ENCODE measurements around the gene ATF7IP.
"Not testable (repeated sequence)": the region's sequence is repeated elsewhere in the genome, so short reads cannot be mapped to it uniquely, and the experiment has no call there.

Gene ATF7IP

DNA sequence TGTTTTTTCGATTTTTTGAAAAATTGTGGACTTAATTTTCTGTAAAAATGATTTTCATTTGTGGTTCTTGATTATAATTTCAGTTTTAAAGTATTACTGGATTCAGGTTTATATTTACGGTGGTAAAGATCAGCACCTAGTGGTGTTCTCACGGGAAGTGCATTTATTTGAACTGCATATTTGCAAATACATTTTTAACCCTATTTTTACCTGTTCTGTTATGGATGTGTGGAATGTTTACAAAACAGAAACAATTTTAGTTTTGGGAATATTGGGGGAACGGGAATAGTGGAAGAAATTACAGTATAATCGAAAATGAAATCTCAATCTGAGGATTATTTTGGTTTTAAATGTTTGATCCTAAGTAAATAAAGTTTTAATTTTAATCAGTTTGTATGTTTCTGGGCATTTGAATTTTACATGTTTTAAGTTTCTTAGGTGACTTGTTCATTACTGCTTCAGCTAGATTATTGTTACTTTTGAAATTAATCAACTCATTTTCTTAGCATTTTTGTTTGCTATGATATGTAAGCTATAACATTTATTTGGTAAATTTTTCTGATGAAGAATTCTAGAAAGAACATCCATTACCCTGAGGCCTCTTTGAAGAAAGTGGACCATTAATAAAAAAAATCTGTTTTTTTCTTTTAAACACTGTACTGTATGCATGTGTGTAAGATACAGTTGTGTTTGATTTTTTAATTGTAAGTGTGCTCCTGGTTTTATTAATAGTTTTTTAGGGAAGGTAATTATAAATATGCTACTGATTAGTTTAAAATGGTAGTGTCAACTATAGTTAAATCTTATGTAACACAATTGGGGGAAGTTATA, 942 bp downstream of the ATF7IP start:
- no peak for DNase-seq (ENCODE audit: low read depth, low spot score)
- H3K27ac ChIP-seq: peak overlapping the region; percentile 92

DNA sequence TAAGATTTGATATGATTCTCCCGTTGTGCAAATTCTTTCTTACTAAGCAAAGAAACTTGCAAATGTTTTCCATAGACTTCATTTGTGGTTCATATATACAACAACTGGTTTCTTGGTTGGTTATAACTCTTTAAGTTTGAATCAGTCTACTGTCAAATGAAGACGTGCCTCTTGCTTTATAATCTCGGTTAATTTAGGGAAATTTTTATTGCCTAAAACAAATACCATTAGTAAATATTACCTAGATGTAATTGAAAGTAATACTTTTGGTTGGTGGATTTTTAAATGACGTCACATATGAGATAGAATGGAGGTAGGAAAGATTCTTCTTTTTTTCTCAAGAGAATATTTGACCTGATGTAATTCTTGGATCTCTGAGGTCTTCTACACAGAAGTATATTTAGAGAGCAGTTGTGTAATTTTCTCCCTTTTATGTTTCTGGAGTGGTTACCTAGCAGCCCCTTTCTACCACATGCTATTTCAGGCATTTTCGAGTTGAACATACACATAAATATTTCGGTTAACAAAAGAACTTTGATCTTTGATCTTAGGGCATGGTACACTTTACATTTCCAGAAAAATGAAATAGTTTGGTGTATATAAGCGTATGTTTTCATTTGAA, 1.7 kb downstream of the ATF7IP start:
- peak overlapping the region; percentile 92 for H3K27ac ChIP-seq
- DNase-seq (ENCODE audit: low read depth, low spot score): no peak

DNA sequence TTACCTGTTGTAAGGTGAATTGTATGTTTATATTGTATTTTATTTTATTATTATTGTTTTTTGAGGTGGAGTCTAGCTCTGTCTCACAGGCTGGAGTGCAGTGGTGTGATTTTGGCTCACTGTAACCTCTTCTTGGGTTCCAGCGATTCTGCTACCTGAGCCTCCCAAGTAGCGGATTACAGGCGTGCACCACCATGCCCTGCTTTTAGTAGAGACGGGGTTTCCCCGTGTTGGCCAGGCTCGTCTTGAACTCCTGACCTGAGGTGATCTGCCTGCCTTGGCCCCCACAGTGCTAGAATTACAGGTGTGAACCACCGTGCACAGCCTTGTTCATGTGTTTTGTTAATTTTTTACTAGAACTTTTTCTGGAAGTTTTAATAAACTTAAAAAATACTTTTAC, 3.8 kb downstream of the ATF7IP start:
- no peak for DNase-seq (ENCODE audit: low read depth, low spot score)
- H3K27ac ChIP-seq: no peak overlapping the region

DNA sequence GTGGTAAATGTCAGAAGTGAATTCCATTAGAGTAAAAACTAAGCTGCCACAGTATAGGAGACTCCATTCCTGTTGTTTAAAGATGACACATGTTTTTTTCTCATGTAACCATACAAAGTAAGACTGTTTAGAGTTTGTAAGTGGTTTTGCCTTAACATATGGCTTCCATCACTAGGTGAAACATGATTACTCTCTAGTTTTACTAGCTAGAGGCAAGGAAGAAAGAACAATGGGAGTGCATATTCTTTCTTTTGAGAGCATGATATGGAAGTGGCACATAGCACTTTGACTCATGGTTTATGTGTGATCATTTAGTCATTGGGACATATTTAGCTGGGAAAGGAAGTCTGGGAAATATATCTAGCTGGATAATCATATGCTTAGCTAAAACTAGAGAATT, 7.7 kb downstream of the ATF7IP start:
- DNase-seq (ENCODE audit: low read depth, low spot score): peak; percentile 37

DNA sequence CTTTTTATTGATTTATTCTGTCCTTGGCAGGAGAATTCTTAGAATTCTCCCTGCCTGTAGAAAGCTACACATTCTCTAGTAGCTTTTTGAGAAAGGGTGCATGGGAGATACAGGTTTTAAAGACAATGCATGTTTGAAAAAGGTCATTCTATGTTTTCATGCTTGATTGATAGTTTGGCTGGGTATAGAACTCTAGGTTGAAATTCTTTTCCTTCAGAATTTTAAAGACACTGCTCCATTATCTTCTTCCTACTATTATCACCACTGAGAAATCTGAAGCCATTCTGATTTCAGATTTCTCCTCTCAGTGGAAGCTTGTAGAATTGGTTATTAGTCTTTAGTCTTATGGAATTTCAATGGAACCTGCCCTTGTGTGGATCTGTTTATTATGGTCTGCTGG, 14.0 kb downstream of the ATF7IP start:
- no peak overlapping the region for H3K27ac ChIP-seq
- DNase-seq (ENCODE audit: low read depth, low spot score): no peak

More for the DNA sequence above, 7.7 kb downstream of the ATF7IP start:
- H3K27ac ChIP-seq: peak overlapping the region; percentile 68

DNA sequence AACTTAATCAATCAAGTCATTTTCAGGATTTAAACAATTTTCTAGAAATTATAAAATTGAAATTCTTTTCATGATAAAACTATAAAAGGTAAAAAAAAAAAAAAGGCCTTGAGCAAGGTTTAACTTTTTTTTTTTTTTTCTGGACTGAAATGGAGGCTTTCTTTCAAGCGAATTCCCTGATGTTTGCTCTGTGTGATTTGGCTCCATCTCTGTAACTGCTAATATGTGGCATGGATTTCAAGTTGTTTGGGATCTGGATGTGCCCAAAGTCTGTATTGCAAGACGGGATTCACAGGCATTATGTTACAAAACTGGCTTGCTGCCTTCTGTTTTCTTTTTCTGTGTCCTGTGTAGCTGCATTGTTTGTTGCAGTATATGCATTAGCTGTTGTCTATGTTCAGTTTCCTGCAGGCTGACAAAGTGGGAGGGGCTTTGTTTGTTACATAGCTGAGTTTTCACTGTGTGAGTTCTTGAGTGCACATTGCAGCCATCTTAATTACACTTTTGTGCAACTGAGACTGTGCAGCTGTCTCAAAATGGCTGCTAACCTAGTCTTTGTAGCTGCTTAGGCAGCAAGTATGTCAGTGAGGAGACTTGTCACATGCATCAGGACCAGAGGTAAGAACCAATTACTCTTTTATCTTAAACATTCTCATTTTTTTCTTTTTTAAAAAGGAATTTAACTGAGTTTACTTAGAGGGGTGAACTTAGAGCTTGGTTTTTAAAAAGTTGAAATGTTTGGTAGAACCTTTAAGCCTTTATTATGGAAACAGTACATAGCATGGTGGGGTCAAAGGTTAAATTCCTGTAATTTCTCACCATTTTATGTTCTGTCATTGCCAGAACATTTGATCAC, 19.5 kb downstream of the ATF7IP start:
- no peak for DNase-seq (ENCODE audit: low read depth, low spot score)
- peak overlapping the region; percentile 66 for H3K27ac ChIP-seq

DNA sequence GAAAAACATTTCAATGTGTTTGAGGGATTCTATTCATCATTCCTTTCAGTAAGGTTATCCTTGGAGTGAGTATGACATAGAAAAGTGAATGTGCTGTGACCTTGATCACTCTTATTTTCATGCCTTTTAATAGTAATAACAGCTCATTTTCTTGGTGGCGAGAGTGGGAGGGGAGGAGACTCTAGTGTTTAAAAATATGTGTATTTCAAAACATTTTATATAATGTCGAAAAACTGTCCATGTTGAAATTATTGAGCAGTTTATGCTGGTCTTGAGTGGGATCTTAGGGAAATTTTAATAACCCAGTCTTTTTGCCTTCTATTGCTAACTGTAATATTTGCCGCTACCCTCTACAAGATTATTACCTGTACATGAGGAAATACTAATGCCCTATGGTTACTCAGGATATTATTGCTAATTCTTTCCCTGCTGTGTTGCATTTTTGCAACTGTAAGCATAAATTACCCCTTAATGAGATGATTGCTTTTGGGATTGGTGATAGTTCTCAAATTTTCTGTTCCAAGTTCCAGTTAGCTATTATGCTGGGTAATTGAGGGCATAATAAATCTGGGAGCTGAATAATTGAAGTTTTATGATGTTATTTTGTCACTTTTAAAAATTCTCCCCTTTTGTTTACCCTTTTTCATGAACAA, 21.9 kb downstream of the ATF7IP start:
- H3K27ac ChIP-seq: no peak overlapping the region
- no peak for DNase-seq (ENCODE audit: low read depth, low spot score)

DNA sequence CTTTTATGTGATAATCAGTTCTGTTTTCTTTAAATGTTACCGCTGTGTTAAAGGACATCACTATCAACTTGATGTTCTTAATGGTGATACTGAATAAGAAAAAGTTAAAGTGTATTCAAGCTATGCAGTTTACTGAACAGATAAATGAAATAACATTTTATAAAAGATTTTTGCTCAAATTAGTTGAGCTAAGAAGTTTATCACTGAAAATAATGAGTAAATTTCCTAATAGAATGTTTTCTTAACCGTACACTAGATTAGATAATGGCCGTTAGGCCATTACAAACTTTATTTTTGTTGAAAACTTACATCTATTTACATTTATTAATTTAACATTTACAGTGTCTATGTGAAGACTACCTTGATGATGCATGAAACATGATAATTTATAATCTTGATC, 25.0 kb downstream of the ATF7IP start:
- no peak overlapping the region for H3K27ac ChIP-seq
- no peak for DNase-seq (ENCODE audit: low read depth, low spot score)

DNA sequence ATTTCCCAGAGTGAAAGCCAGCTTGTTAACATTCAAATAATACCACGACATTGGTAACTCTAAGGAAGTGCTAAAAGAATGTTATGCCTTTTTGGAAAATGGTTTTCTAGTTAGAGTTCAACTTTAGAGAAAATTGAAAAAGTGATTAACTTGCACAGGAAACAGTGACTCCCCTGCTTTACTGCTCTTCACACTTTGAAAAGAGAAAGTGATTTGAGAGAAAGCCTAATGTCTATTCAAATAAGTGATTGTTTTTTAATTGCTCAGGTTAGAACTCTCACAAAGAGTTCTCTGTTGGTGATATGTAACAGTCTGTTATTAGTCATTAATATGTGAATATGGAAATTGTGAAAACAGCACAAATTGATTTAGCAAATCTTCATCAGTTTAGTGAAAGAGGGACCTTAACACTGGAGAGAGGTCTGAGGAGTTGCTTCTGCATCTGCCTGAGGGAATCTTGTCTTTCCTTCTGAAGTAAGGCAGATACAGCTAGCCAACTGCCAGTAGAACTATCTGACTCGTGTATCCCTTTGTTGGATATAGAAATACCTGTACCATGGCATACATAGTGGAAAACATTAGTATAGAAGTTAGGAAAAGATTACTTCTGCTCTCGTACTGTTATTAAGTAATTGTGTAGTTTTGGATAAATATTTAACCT, 25.5 kb downstream of the ATF7IP start:
- DNase-seq (ENCODE audit: low read depth, low spot score): no peak
- H3K27ac ChIP-seq: no peak overlapping the region

DNA sequence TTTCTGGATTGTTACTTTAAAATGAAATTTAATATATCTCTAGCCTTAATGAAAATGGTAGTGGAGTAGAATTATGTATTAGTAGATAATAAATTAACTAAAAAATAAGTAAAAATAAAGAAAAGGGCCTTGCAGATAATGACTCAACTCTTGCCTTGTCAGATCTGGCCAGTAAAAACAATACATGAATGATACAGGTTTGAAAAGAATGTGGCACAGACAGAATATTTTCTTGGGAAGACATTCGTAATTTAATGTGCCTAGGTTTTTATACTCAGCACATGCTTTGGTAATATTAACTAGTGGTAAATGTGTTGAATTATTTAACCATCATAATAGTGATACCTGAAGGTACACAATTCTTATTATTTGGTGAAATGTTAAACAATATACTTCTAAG, 28.3 kb downstream of the ATF7IP start:
- DNase-seq (ENCODE audit: low read depth, low spot score): no peak
- peak overlapping the region; percentile 54 for H3K27ac ChIP-seq

DNA sequence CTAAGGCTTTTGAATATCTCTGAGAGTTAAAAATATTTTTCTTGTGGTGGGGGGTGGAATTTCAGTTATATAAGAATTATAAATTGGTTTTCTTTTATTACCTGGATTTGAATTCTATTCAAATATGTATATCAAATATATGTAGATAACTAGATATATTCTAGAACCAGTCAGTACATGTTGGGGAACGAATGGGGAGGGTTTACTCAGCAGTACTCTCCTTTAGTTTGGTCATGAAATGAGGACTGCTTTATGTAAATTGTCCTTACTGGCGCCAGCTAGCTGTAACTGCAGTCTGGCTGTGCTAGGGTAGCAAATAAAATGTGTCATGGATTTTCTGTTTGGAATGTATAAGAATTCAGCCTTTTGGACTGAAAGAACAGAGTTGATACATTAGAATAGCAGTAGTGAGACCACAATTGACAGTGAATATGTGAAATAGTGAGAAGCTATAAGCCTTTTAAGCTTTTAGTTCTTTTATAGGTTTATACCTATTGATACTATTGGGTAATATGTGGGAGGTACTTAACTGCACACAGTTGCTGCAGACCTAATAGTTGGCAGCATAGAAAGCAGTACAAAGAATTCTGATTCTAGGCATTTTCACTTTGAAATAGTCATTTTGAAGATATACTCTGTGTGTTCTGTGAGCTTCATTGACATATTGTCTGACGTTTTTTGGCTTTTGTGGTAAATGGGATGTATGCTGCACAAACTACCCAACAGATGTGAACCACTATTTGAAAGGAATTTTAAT, 29.0 kb downstream of the ATF7IP start:
- DNase-seq (ENCODE audit: low read depth, low spot score): peak; percentile 43
- H3K27ac ChIP-seq: peak overlapping the region; percentile 54

DNA sequence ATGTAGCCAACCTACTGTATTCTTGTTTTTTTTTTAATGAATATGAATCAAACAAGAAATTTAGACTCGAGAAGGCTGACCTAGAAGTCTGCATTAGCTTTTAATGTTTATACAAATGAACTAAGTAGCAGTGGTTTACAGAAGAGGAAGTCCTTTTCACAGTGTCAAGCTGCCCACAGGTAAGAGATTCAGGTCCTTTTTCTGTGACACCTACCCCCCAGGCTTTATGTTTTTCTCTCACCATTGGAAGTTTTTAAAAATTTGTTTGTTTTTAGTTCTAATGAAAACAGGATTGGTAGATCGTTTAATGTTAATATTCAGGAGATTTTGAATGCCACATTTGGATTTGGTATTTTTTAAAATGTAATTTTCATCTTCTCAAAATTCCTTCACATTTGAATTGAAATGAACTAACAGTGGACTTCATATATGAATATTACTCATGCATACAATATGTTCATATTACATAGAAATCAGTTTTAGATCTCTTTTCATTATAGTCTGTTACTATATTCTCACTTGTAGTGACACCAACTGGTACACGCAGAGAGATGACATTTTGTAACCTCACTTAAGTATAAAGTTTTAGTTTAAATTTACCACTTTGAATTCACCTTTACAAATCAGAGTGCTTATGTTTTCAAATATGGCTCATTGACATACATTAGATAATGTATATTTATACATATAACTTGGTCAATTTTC, 29.7 kb downstream of the ATF7IP start:
- H3K27ac ChIP-seq: peak overlapping the region; percentile 54
- no peak for DNase-seq (ENCODE audit: low read depth, low spot score)

DNA sequence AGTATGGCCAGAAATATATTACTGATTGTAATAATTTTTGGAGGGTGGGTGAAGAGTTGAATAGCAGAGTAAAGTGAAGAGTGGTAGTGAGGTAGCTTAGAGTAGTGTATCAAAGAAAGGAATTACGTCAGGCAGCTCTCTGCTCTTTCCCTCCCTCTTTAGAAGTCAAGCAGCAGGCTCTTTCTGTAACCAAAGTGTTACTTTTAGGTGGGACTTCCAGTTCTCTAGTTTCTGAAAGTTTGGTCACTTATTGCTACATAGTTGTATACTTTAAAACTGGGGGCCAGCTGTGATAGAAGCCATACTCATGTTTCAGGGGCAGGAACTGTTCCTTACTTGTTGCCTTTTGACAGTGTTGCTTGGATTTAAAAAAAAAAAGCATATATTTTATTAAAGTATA, 30.6 kb downstream of the ATF7IP start:
- H3K27ac ChIP-seq: no peak overlapping the region
- no peak for DNase-seq (ENCODE audit: low read depth, low spot score)

DNA sequence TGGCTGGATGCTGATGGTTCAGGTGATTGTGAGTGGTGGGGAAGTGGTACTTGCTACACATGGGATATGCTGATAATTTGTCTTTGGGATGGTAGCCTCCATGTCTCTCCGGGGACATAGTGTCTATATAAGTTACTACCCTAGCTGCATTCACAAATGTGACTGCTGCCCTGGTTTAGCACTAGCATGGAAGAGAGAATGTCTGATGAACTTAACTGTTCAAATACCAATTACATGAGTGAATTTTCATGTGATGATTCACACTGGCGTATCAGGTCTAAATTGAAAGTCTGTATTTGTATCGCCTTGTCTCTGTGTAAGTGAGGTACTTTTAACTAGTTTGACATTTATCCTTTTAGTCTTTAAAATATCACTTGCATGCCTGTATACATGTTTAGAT, 34.4 kb downstream of the ATF7IP start:
- H3K27ac ChIP-seq: peak overlapping the region; percentile 41
- DNase-seq (ENCODE audit: low read depth, low spot score): no peak

DNA sequence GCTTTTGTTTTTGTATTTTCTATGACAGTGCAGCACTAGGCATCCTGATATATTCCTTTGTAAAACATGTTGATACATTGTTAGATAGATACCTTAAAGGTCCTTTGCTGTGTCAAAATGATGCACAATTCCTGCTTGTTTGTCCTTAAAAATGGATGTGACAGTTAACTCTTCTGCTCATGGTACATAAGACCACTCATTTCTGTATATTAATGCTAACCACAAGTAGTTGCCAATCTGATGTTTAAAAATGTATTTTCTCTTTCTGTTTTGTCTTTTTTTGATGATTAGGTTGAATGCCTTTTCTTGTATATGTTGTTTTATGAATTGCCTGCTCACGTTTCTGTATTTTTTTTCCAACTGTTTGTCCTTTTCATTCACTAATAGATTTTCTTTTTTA, 35.1 kb downstream of the ATF7IP start:
- DNase-seq (ENCODE audit: low read depth, low spot score): no peak

DNA sequence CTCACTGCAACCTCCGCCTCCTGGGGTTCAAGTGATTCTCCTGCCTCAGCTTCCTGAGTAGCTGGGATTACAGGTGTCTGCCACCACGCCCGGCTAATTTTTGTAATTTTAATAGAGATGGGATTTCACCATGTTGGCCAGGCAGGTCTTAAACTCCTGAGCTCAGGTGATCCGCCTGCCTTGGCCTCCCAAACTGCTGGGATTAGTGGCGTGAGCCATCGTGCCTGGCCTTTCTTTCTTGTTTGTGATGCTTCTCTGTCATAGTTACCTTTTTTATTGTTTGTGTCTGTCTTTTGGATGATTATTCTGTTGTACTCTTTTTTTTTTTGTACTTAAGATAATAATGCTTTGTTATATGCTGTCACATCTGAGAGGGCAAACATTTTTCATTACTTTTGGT, 35.8 kb downstream of the ATF7IP start:
- not testable (repeated sequence) for DNase-seq (ENCODE audit: low read depth, low spot score); H3K27ac ChIP-seq

More for the DNA sequence above, 35.1 kb downstream of the ATF7IP start:
- peak overlapping the region; percentile 41 for H3K27ac ChIP-seq

DNA sequence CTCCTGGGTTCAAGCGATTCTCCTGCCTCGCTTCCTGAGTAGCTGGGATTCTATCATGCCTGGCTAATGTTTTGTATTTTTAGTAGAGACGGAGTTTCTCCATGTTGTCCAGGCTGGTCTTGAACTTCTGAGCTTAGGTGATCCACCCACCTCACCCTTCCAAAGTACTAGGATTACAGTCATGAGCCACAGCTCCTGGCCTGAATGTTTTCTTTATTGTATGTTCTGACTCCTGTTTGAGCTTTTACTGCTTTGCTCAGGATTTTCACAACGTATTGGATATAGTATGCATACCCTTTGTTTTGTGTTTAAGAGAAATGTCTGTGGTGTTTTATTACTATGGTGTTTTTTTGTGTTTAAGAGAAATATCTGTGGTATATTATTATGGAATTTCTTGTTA, 37.2 kb downstream of the ATF7IP start:
- H3K27ac ChIP-seq: no peak overlapping the region

DNA sequence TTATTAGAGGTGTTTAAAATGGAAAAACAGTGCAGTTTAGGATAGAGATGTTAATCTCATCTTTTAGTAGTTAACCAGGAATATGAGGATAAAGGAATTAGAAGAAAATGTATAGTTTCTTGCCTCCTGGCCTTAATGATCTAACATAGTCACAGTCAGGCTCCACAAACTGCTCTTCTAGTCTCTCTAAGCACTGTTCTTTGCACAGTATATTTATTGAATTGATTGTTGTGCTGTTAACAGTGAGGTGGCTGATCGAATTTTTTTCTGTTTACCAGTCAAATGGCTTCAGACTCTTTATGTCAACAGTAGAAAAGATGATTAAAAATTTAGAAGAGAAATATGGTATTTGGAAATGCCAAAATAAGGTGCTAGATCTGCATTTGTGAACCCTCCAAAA, 37.8 kb downstream of the ATF7IP start:
- no peak for DNase-seq (ENCODE audit: low read depth, low spot score)
- H3K27ac ChIP-seq: no peak overlapping the region

More for the DNA sequence above, 37.2 kb downstream of the ATF7IP start:
- DNase-seq (ENCODE audit: low read depth, low spot score): no peak

Data from epithelial cell of prostate (primary cell).